HL-60/S4 treated with phorbol 12-myristate 13-acetate at 8.2 ng/mL for 4 days and 3 days (cell line): Measurements from ENCODE around the gene OSBPL1A.

Experiments used
- in situ Hi-C: fragments of 300-500 bp; cut with MboI; formaldehyde crosslinking; loops from 2 replicates; pipeline ENCODE4 v1.15.0; 2022; ENCODE audit warnings: low sequenced_read_pairs

OSBPL1A gene

DNA sequence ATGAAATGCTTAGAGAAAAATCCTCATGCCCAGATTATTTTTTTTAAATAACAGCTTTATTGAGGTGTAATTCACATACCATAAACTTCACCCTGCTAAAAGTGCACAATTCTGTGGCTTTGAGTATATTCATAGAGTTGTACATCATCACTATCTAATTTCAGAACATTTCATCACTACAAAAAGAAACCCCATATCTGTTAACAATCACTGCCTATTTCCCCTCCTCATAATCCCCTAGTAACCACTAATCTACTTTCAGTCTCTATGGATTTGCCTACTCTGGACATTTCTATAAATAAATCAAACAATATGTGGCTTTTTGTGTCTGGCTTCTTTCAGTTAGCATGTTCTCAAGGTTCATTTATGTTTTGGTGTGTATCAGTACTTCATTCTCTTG lies 51.4 kb downstream of the OSBPL1A start:
- in situ Hi-C loops: no loop called here

DNA sequence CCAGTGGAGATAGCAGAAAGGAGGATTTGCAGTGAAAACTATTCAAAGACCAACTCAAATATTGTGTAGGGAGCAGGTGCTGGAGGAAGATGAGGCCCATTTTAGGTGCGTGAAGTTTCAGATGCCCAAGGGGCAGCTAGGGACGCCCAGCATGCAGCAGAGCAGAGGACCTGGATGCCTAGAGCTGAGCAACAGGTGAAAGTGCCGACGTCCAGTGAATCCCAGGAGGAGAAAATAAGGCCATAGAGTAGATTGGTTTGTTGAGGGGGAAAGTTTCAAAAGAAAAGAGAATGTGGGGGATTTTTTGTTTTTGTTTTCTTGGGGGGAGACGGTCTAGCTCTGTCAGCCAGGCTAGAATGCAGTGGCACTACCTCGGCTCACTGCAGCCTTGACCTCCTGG lies 53.1 kb downstream of the OSBPL1A start:
- in situ Hi-C loops: no loop called here

DNA sequence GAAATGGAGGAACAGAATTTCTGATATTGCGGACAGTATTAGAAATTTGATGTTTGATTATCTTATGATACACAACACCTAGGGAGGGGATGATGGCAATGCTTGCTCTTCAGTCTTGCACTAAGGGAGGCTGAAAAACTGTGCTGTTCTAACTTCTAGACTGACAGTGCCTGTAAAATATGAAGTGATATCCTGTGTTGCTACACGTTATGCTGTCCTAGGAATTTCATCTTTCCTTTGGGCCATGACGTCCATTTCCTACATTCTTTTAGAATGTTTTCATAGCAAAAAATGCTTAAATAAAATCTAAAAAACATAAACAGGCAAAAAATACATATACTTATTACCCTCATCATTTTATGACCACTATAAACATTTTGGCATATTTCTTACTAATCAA lies 55.3 kb downstream of the OSBPL1A start:
- in situ Hi-C loops: no loop called here

- in situ Hi-C loops: no loop called here
These were observed 56.3 kb downstream of the OSBPL1A start for GRCh38 chr18:24341361-24341760.

DNA sequence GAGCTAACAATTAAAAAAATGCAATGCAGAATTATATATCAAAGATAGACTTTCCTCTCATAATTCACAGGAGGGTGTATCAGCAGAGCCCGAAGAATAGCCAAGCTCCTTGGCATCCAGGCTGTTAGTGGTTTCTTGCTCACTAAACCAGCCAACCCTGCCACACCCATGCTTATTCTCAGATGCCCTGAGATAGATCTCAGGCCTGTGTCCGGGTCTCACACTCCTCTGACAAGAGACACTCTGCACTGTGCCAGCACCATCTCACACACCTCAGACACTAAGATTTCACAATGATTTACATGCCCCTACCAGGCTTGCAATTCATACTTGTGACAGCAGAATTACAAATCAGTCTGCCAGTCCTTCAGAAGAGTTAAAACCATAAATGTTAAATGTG lies 64.5 kb downstream of the OSBPL1A start:
- in situ Hi-C loops: no loop called here

- in situ Hi-C loops: no loop called here
These were observed 71.4 kb downstream of the OSBPL1A start for GRCh38 chr18:24326211-24326610.

- in situ Hi-C loops: no loop called here
These were observed 75.0 kb downstream of the OSBPL1A start for GRCh38 chr18:24322584-24323136.

DNA sequence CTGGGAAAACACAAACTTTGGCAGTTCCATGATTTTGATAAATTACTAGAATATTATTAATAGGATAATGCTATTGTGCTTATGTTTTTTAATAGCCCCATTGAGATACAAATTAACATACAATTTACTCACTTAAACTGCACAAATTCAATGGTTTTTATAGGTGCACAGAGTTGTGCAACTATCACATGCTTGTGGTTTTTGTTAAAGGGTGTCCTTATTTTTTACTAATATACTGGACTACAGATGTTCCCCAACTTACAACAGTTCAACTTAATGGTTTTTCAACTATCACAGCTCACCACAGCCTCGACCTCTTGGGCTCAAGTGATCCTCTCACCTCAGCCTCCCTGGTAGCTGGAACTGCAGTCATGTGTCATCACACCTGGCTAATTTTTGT lies 76.6 kb downstream of the OSBPL1A start:
- in situ Hi-C loops: no loop called here

- in situ Hi-C loops: no loop called here
These were observed 77.9 kb downstream of the OSBPL1A start for GRCh38 chr18:24319757-24320156.

- in situ Hi-C loops: no loop called here
These were observed 80.3 kb downstream of the OSBPL1A start for GRCh38 chr18:24317370-24317769.

DNA sequence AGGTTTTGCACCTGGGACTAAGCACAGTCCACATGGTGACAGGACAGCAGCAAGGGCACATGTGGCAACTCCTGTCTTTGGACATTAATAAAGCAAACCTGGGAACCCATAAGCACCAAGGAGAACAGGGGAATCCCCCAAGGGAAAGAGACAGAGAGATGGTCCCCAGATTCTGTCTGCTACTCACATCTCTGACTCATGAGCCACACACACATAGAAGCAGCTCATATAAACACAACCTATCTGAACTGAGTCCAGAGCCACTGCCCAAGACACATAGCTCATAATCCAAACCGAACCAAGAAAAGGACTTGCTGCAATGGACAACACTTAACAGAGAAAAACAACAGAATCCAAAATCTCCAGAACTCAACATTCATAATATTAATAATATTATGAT lies 82.5 kb downstream of the OSBPL1A start:
- in situ Hi-C loops: no loop called here

DNA sequence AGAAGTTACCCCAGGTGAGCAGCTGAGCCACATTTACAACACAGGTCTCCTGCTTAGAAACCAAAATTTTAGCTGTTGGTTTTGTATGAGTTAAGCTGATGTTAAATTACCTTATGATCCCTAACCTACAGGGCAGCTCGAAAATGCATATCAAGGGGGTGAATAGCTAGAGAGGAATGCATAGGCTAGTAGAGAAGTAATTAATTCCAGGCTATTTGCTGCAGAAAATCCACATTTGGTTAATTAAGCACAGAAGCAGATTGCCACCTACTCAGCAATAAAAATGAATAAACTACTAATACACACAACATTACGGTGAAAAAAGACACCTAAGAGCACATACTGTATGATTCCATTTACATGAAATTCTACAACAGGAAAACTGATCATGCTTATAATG lies 91.4 kb downstream of the OSBPL1A start:
- in situ Hi-C loops: no loop called here

DNA sequence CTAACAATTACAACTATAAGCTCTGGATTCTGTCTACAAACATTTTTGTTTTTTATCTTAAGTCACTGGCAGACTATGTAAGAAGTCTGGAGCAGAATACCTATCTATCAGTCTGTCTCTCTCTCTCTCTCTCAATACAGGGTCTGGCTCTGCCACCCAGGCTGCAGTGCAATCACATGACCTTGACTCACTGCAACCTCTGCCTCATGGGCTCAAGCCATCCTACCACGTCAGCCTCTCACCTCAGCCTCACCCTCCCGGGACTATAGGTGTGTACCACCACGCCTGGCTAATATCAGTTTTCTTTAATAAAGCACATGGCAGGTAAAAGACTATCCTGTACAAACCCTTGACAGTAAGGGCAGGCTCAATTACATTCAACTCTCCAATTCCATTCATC lies 96.9 kb downstream of the OSBPL1A start:
- in situ Hi-C loops: no loop called here

DNA sequence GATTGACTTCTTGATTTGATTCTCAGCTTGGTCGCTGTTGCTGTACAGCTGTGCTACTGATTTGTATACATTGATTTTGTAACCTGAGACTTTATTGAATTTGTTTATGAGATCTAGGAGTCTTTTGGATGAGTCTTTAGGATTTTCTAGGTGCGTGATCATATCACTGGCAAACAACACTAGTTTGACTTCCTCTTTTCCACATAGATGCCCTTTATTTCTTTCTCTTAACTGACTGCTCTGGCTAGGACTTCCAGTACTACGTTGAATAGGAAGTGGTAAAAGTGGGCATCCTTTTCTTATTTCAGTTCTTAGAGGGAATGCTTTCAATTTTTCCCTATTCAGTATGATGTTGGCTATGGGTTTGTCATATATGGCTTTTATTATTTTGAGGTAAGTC lies 101.3 kb downstream of the OSBPL1A start:
- in situ Hi-C loops: no loop called here

GRCh38 chr18:24293254-24293653 lies 104.4 kb downstream of the OSBPL1A start:
- in situ Hi-C loops: no loop called here

GRCh38 chr18:24278591-24278990 lies 119.0 kb downstream of the OSBPL1A start:
- in situ Hi-C loops: no loop called here

GRCh38 chr18:24277516-24278195 lies 120.0 kb downstream of the OSBPL1A start:
- in situ Hi-C loops: no loop called here

- in situ Hi-C loops: no loop called here
These were observed 120.6 kb downstream of the OSBPL1A start for GRCh38 chr18:24276994-24277393.

DNA sequence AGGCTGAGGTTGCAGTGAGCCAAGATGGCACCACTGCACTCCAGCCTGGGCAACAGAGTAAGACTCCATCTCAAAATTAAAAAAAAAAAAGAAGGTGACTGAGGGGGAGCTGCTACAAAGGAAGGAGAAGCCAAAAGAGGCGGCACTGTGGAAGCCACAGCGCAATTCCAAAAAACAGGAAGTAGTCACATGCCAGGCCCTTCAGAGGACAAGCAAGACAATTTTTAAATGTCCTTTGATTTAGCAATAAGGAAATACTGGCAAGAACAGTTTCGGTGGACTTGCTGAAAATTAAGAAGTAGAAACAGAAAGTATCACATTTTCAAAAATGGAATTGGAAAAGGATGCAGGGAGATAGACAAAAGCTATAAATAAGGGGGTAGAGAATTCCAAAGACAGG lies 122.8 kb downstream of the OSBPL1A start:
- in situ Hi-C loops: no loop called here

GRCh38 chr18:24273596-24273995 lies 124.0 kb downstream of the OSBPL1A start:
- in situ Hi-C loops: no loop called here

GRCh38 chr18:24272229-24272525 lies 125.4 kb downstream of the OSBPL1A start:
- in situ Hi-C loops: no loop called here

DNA sequence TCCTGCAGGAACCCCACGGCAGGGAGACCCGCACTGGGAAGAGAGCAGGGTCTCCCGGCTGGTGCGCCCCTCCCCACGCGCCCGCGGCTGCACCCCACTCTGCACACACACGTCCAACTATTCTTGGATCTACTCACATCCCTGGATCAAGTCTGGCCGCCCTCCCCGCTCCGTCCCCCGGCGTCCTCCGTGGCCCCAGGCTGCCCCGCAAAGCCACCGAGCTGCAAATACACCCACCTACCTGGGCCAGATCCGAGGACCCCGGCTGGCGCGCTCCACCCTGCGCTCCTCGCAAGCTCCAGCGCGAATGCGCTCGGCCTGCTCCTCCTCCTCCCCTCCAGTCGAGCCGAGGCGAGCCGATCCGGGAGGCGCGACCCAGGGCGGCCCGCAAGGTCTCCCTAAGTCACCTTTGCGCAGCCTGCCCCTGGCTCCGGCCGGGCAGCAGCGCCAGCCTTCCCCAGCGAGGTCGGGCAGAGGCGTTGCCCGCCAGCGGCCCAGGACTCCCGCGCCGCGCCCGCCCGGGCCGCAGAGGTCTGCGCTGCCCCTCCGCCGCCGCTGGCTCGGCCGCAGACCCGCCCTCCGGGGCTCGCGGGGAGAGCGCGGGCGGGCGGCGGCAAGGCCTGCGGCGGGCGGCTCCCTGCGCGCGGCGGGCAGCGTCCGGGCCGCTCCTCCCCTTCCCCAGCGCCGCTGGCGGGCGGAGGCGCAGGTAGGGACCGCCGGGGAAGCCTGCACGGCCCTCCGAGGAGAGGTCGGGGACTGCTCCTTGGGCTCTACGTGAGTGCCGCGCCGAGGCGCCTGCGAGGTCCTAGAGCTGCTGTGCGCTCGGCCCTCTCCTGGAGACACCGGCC lies 126.0 kb downstream of the OSBPL1A start:
- in situ Hi-C loops: no loop called here
